K562 (cell line): Measurements from ENCODE around the gene EXOC7. TPM values are rescaled to one million over a fixed set of nuclear protein-coding genes. Genes with fewer than 3 reads are reported as not detected.
A peak's percentile ranks its signal among the peaks of the same experiment; 100 is the strongest.

Source experiments
- ATAC-seq: fragments of 200-7000 bp; cut with Tn5 transposase; 3 replicates; pipeline ENCODE4 v1.9.1; 2020; ENCODE audit warnings: moderate library complexity
- BruUV-seq: library from RNA; stranded (reverse); fragments of 400-500 nt; replicated peaks from 2 replicates; lab custom pipeline; 2021; lab: Mats Ljungman, UMichigan
- CTCF ChIA-PET: fragments of 300-600 bp; formaldehyde crosslinking; extraction: SDS; loops from one replicate; lab custom pipeline; 2021; ENCODE audit warnings: low intra/inter-chr PET ratio; lab: Yijun Ruan, JAX
- POLR2A ChIA-PET: fragments of 300-600, 350-650 bp; sonication (Branson Sonifier 250); formaldehyde crosslinking; extraction: SDS; loops from one replicate; lab custom pipeline; 2021; ENCODE audit warnings: antibody characterized with exemption, inconsistent platforms; lab: Yijun Ruan, JAX
- DNase-seq, 4 experiments: peaks; one replicate each; pipeline versions ENCODE4 v3.0.0 to v3.0.0-alpha.2; 2011 to 2018; ENCODE audit warnings: low spot score in 3 of 4, mixed read lengths in 3 of 4; ENCODE audit errors: extremely low read depth in 1 of 4
- FAIRE-seq: peaks from 2 replicates; lab custom pipeline; 2011; peaks lifted over from hg19 to GRCh38; lab: Jason Lieb, UNC
- H2AFZ ChIP-seq: 2 replicates; pipeline ENCODE4 v1.6.0; 2011; ENCODE audit warnings: low read depth, low read length, control low read depth, inconsistent platforms
- H3K27ac ChIP-seq: fragments of 200-600 bp; 3 replicates; pipeline ENCODE4 v1.8.0; 2011; ENCODE audit warnings: low read depth, mild to moderate bottlenecking, control low read depth, inconsistent platforms, low read length, moderate library complexity, mixed read lengths; ENCODE audit errors: extremely low read depth
- H3K27me3 ChIP-seq, 2 experiments: fragments of 300-600 bp in 1 of 2; 2 replicates in 1 of 2; 3 replicates in 1 of 2; pipeline versions ENCODE4 v1.6.0 to v1.8.0; 2011; ENCODE audit warnings: inconsistent platforms in 2 of 2, low read length in 2 of 2, mild to moderate bottlenecking in 1 of 2, mixed read lengths in 1 of 2, moderate library complexity in 1 of 2; ENCODE audit not compliant: control insufficient read depth in 2 of 2, insufficient read depth in 2 of 2
- H3K36me3 ChIP-seq: fragments of 300-600 bp; 3 replicates; pipeline ENCODE4 v1.8.0; 2011; ENCODE audit warnings: mild to moderate bottlenecking, low read length, inconsistent platforms; ENCODE audit not compliant: control insufficient read depth, insufficient read depth
- H3K4me1 ChIP-seq, 2 experiments: fragments of 200-600 bp in 1 of 2; replicated peaks in 1 of 2; 2 replicates in 1 of 2; 3 replicates in 1 of 2; pipeline versions ENCODE4 v1.5.1 to v1.8.0; 2011; ENCODE audit warnings: inconsistent platforms in 2 of 2, low read length in 2 of 2, mild to moderate bottlenecking in 1 of 2, mixed read lengths in 1 of 2, moderate library complexity in 1 of 2; ENCODE audit not compliant: control insufficient read depth in 2 of 2, insufficient read depth in 2 of 2
- H3K4me2 ChIP-seq: 2 replicates; pipeline ENCODE4 v1.6.1; 2011; ENCODE audit warnings: low read length, control low read depth, inconsistent platforms, mixed read lengths; ENCODE audit not compliant: insufficient read depth
- H3K4me3 ChIP-seq: fragments of 200-600 bp; sonication (generic), shearing (Covaris generic); 2 replicates; pipeline ENCODE4 v1.5.1; 2016; ENCODE audit warnings: control low read depth, inconsistent platforms
- H3K79me2 ChIP-seq: fragments of 200-600 bp; 3 replicates; pipeline ENCODE4 v1.8.0; 2011; ENCODE audit warnings: low read length, inconsistent platforms; ENCODE audit not compliant: control insufficient read depth, insufficient read depth
- H3K9ac ChIP-seq, 2 experiments: 2 replicates each; pipeline versions ENCODE4 v1.6.0 to v1.6.1; 2011; ENCODE audit warnings: low read depth in 2 of 2, low read length in 2 of 2, control low read depth in 1 of 2, inconsistent platforms in 1 of 2, mild to moderate bottlenecking in 1 of 2, mixed read lengths in 1 of 2; ENCODE audit not compliant: insufficient read depth in 1 of 2
- H3K9me1 ChIP-seq: one replicate; pipeline ENCODE4 v1.6.0; 2011; ENCODE audit warnings: inconsistent platforms, mild to moderate bottlenecking, low read length, moderate library complexity; ENCODE audit not compliant: control insufficient read depth, insufficient read depth
- H3K9me3 ChIP-seq: replicated peaks from 2 replicates; pipeline ENCODE4 v1.5.1; 2011; ENCODE audit warnings: low read depth, low read length, inconsistent platforms; ENCODE audit not compliant: control insufficient read depth, insufficient read depth
- H4K20me1 ChIP-seq: replicated peaks from 2 replicates; pipeline ENCODE4 v1.6.1; 2011; ENCODE audit warnings: low read length, inconsistent platforms, mixed read lengths; ENCODE audit not compliant: control insufficient read depth, insufficient read depth
- BCL6 ChIP-seq: fragments of 250-450 bp; sonication (Bioruptor Pico); IDR thresholded peaks from 2 replicates; pipeline ENCODE4 v1.4.0; 2020
- CEBPG ChIP-seq, 3 experiments: fragments of 200-800 bp in 1 of 3; sonication (Bioruptor generic) in 1 of 3; sonication (generic) in 1 of 3; formaldehyde crosslinking in 1 of 3; IDR thresholded peaks in 2 of 3; conservative IDR thresholded peaks in 1 of 3; 2 replicates each; pipeline versions ENCODE4 v1.6.1 to v1.8.0; 2016 to 2022; ENCODE audit warnings: missing compliant biosample characterization in 2 of 3, missing genetic modification characterization in 2 of 3, mild to moderate bottlenecking in 1 of 3, missing genetic modification reagents in 1 of 3
- KAT2B ChIP-seq: IDR thresholded peaks from one replicate; pipeline ENCODE4 v1.6.1; 2012; ENCODE audit warnings: low read depth, mild to moderate bottlenecking, control low read depth, inconsistent platforms, low read length, moderate library complexity
- MAZ ChIP-seq, 2 experiments: fragments of 450-650 bp in 1 of 2; sonication (generic) in 1 of 2; formaldehyde crosslinking; IDR thresholded peaks in 1 of 2; conservative IDR thresholded peaks in 1 of 2; 2 replicates each; pipeline versions ENCODE4 v1.4.0 to v1.5.0; 2020; ENCODE audit warnings: mild to moderate bottlenecking in 1 of 2, missing genetic modification reagents in 1 of 2
- NFATC3 ChIP-seq: fragments of 450-650 bp; IDR thresholded peaks from 2 replicates; pipeline ENCODE4 v1.6.1; 2017; ENCODE audit warnings: mild to moderate bottlenecking
- WHSC1 ChIP-seq: IDR thresholded peaks from one replicate; pipeline ENCODE4 v1.6.1; 2012; ENCODE audit warnings: low read length, control low read depth, inconsistent platforms
- XRCC3 ChIP-seq: fragments of 450-650 bp; IDR thresholded peaks from 2 replicates; pipeline ENCODE4 v1.6.1; 2017; ENCODE audit warnings: mild to moderate bottlenecking, moderate library complexity
- ZNF561 ChIP-seq: fragments of 450-650 bp; formaldehyde crosslinking; conservative IDR thresholded peaks from 2 replicates; pipeline ENCODE4 v1.4.0; 2020; ENCODE audit warnings: mild to moderate bottlenecking, moderate library complexity
- ZNF785 ChIP-seq: fragments of 250-450 bp; sonication (Bioruptor Pico); IDR thresholded peaks from 2 replicates; pipeline ENCODE4 v1.4.0; 2020; ENCODE audit warnings: mild to moderate bottlenecking
- WGBS: fragments of 100-300 bp; shearing (Covaris generic); methylation state at CpG from one replicate; pipeline ENCODE4 v1.1.6; 2016; ENCODE audit warnings: low coverage, mixed read lengths; ENCODE audit not compliant: insufficient coverage; ENCODE audit errors: missing lambda C conversion rate; 5-methylcytosine and 5-hydroxymethylcytosine counted together
- in situ Hi-C: fragments of 300-500 bp; cut with MboI; formaldehyde crosslinking; loops from 4 replicates; pipeline ENCODE4 v1.15.0; 2018; ENCODE audit warnings: inconsistent platforms, mixed read lengths
- intact Hi-C: fragments of 100-400 bp; cut with micrococcal nuclease; formaldehyde crosslinking; loops from 2 replicates; pipeline ENCODE4 v1.14.2; 2022
- polyA plus RNA-seq, 8 experiments: library from polyadenylated mRNA; depleted of rRNA in 4 of 8; stranded (reverse) in 5 of 8; unstranded in 3 of 8; fragments of >200 nt; fragmentation: Nextera tagmentation in 2 of 8; fragmentation: Illumina TruSeq in 1 of 8; extraction: Ambion mirVana in 2 of 8; extraction: Trizol in 1 of 8; gene quantifications; 2 replicates each; pipeline versions ENCODE4 v1.2.1 to v1.2.3, GENCODE V29; 2011 to 2014; ENCODE audit warnings: inconsistent platforms in 1 of 8, missing spikeins in 1 of 8
- total RNA-seq, 7 experiments: library from RNA; depleted of rRNA in 6 of 7; stranded (reverse); fragments of >200 nt in 6 of 7; fragmentation: Illumina TruSeq in 2 of 7; extraction: Trizol in 2 of 7; gene quantifications; 2 replicates each; pipeline versions ENCODE4 v1.2.1 to v1.2.3, GENCODE V29; 2011 to 2021; ENCODE audit warnings: low replicate concordance in 1 of 7
- TF ChIP-seq, protein P1 (sequence below): fragments of 250-450 bp; sonication (Bioruptor Pico); IDR thresholded peaks from 2 replicates; pipeline ENCODE4 v1.5.0; 2022; ENCODE audit warnings: mild to moderate bottlenecking
- TF ChIP-seq, protein P2 (sequence below), 3 experiments: fragments of 200-800 bp in 1 of 3; sonication (Bioruptor generic) in 1 of 3; sonication (generic) in 1 of 3; formaldehyde crosslinking in 1 of 3; IDR thresholded peaks; 2 replicates each; pipeline versions ENCODE4 v1.6.1 to v1.8.0; 2016 to 2022; ENCODE audit warnings: mild to moderate bottlenecking in 2 of 3, missing compliant biosample characterization in 2 of 3, missing genetic modification characterization in 2 of 3, missing genetic modification reagents in 1 of 3
- TF ChIP-seq, protein P3 (sequence below), 2 experiments: fragments of 450-650 bp in 1 of 2; sonication (generic) in 1 of 2; formaldehyde crosslinking in 1 of 2; IDR thresholded peaks in 1 of 2; conservative IDR thresholded peaks in 1 of 2; 2 replicates each; pipeline versions ENCODE4 v1.6.1 to v1.8.1; 2016 to 2023; ENCODE audit warnings: mild to moderate bottlenecking in 2 of 2, moderate library complexity in 2 of 2, inconsistent platforms in 1 of 2, missing genetic modification reagents in 1 of 2

The EXOC7 gene
- total and polyA plus RNA-seq, 9 of the 15 experiments (the other 6 are each of a cell fraction or from before 2014, with no cell fraction given): 18.6 to 57.0 (median 35.0) TPM

DNA sequence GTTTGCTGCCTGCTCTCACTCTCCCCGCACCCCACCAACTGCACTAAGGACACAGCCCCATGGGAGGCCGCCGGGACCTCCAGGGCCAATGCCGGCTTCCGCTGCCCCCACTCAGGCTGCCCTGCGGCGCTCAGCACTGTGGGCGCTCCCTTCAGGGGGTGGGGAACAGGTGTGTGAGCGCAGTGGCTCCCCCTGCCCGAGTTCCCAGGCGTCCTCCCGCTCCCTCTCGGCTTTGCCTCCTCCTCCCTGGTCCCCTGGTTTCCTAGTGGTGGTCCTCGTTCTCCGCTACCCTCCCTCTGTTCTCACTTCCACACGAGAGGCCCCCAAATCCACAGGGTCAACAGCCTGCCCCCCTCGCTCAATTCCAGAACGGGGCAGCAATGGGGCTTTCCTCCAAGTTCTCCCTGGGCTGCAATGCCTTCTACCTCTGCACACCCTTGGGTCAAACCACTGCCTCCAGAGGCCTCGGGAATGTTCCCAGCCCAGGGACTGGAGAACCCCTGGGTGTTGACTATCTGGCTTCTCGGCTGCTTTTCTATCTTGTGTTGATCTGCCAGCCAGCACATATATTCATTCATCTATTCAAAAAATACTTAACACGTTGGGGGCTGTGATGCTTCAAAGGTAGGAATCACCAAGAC, 27.6 kb upstream of the EXOC7 start (continued):
- TF ChIP-seq, protein P1, sequence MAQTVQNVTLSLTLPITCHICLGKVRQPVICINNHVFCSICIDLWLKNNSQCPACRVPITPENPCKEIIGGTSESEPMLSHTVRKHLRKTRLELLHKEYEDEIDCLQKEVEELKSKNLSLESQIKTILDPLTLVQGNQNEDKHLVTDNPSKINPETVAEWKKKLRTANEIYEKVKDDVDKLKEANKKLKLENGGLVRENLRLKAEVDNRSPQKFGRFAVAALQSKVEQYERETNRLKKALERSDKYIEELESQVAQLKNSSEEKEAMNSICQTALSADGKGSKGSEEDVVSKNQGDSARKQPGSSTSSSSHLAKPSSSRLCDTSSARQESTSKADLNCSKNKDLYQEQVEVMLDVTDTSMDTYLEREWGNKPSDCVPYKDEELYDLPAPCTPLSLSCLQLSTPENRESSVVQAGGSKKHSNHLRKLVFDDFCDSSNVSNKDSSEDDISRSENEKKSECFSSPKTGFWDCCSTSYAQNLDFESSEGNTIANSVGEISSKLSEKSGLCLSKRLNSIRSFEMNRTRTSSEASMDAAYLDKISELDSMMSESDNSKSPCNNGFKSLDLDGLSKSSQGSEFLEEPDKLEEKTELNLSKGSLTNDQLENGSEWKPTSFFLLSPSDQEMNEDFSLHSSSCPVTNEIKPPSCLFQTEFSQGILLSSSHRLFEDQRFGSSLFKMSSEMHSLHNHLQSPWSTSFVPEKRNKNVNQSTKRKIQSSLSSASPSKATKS (CRISPR knock-in tag): no peak
- no peak for TF ChIP-seq MAZ (CRISPR knock-in tag; conservative IDR thresholded peaks at IDR 0.05 in 1 of 2, IDR thresholded peaks at IDR 0.05 in 1 of 2)
- no peak for TF ChIP-seq WHSC1
- no peak for TF ChIP-seq NFATC3

DNA sequence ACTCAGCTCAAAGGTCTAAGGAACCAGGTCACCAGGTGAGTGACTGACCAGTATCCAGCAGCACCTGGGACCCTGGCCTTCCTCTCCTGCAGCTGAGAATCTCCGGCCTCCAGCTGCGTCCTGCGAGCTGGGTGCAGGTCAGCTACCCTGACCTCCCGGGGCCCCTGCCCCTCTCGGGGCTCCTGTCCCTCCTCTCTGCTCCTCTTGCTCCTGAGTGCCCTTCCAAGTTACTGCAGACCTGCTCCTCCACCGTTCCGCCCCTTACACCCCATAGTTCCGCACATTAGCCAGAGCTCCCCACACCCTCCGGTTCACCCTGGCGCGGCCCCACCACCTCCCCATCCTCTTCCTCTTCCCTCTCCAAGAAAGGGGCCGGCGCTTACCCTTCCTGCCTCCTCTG, 26.9 kb upstream of the EXOC7 start:
- WGBS: 12% methylated on average over 11 of the region's 13 CpGs

More for the DNA sequence above, 26.9 kb upstream of the EXOC7 start:
- H3K79me2 ChIP-seq: no peaks in the 10 kb centered on the region
- H4K20me1 ChIP-seq: no peaks in the 10 kb centered on the region
- no peak overlapping the region for H2AFZ ChIP-seq
- FAIRE-seq (no peak), ATAC-seq (no peak), DNase-seq (no peak)
- H3K4me1 ChIP-seq: peaks cover 0 to 31% of the 10 kb centered on the region in 2 experiments; a peak in 2 of 5 replicates
- in situ Hi-C loops (no loop called here), intact Hi-C loops (no loop called here)
- no peak overlapping the region for H3K4me2 ChIP-seq
- ChIA-PET POLR2A (interaction anchor here (0.6 to 1.9 kb wide), 10 partner anchors 11 to 347 kb away, joined by 3 to 6 read pairs (median 4); no protein-coding TSS in a partner anchor), CTCF (no interaction called here)
- H3K4me3 ChIP-seq: no peak overlapping the region
- peak overlapping the region in 1 of 2 experiments; percentile 45; a peak in 1 of 4 replicates for H3K9ac ChIP-seq
- peaks cover 32 to 49% of the 10 kb centered on the region in 2 experiments; a peak in 4 of 5 replicates for H3K27me3 ChIP-seq
- H3K27ac ChIP-seq: no peak overlapping the region
- no peaks in the 10 kb centered on the region for H3K9me1 ChIP-seq
- TF ChIP-seq ZNF785 (CRISPR knock-in tag): no peak
- no peak for TF ChIP-seq ZNF561 (CRISPR knock-in tag)
- no peak for TF ChIP-seq XRCC3
- TF ChIP-seq CEBPG (CRISPR knock-in tag; IDR thresholded peaks at IDR 0.05): no peak
- no peak for TF ChIP-seq CEBPG (tag; conservative IDR thresholded peaks at IDR 0.05 in 1 of 2, IDR thresholded peaks at IDR 0.05 in 1 of 2)
- TF ChIP-seq WHSC1: no peak
- TF ChIP-seq, protein P2, sequence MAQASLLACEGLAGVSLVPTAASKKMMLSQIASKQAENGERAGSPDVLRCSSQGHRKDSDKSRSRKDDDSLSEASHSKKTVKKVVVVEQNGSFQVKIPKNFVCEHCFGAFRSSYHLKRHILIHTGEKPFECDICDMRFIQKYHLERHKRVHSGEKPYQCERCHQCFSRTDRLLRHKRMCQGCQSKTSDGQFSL (CRISPR knock-in tag; IDR thresholded peaks at IDR 0.05): peak; percentile 27; the same call in 1 of the 2 replicates
- TF ChIP-seq, protein P2 (tag; IDR thresholded peaks at IDR 0.05): no peak
- no peak for TF ChIP-seq KAT2B
- TF ChIP-seq BCL6 (CRISPR knock-in tag): no peak
- TF ChIP-seq, protein P3, sequence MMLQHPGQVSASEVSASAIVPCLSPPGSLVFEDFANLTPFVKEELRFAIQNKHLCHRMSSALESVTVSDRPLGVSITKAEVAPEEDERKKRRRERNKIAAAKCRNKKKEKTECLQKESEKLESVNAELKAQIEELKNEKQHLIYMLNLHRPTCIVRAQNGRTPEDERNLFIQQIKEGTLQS (IDR thresholded peaks at IDR 0.05): no peak
- TF ChIP-seq, protein P3 (CRISPR knock-in tag; conservative IDR thresholded peaks at IDR 0.05): no peak
- no peaks in the 10 kb centered on the region for H3K9me3 ChIP-seq
- BruUV-seq: no TSS peak
- no peaks in the 10 kb centered on the region for H3K36me3 ChIP-seq
